Kidney glomerular epithelial cell (primary cell): ENCODE results near the gene LUZP4.
"Not testable (repeated sequence)": the region's sequence is repeated elsewhere in the genome, so short reads cannot be mapped to it uniquely, and the experiment has no call there.

Source experiments
- DNase-seq: peaks from one replicate; lab custom pipeline; 2025; lab: John Stamatoyannopoulos, UW

LUZP4 gene

GRCh38 chrX:115337491-115338144 is 48.1 kb downstream of the LUZP4 start:
- no peak for DNase-seq

GRCh38 chrX:115339441-115340025 is 50.0 kb downstream of the LUZP4 start:
- no peak for DNase-seq

- no peak for DNase-seq
Observed at GRCh38 chrX:115341421-115341820, 51.9 kb downstream of the LUZP4 start.

GRCh38 chrX:115344885-115345614 is 55.5 kb downstream of the LUZP4 start:
- peak; percentile 82 for DNase-seq

GRCh38 chrX:115345615-115346014 is 56.1 kb downstream of the LUZP4 start:
- no peak for DNase-seq

GRCh38 chrX:115346738-115347137 is 57.2 kb downstream of the LUZP4 start:
- DNase-seq = not testable (repeated sequence)

GRCh38 chrX:115348446-115349225 is 59.1 kb downstream of the LUZP4 start:
- no peak for DNase-seq

- no peak for DNase-seq
Observed at GRCh38 chrX:115350711-115351381, 61.3 kb downstream of the LUZP4 start.

- DNase-seq = no peak
Observed at GRCh38 chrX:115356369-115356768, 66.9 kb downstream of the LUZP4 start.
